GM21717 (cell line): ENCODE results near the gene PCDHGB6.
"Not testable (repeated sequence)": the region's sequence is repeated elsewhere in the genome, so short reads cannot be mapped to it uniquely, and the experiment has no call there.

ENCODE experiments used
- ATAC-seq: cut with Tn5 transposase; IDR thresholded peaks from one replicate; pipeline ENCODE4 v1.9.1; 2021; ENCODE audit warnings: mild to moderate bottlenecking, moderate library complexity; ENCODE audit not compliant: unreplicated experiment

Gene PCDHGB6

GRCh38 chr5:141407790-141408505 lies at the start of gene PCDHGB6:
PCDHGB6 (plus strand) TSS chr5:141408021; CDS start chr5:141408203, 182 bp downstream.
- ATAC-seq = not testable (repeated sequence)

- ATAC-seq = peak; percentile 78
These were observed 47.9 kb upstream of the PCDHGB6 start, which contains the start of gene PCDHGB2 for GRCh38 chr5:141359790-141360426. PCDHGB2 (plus strand) TSS chr5:141359994; CDS start chr5:141360136, 142 bp downstream.

- ATAC-seq = no peak
These were observed 47.1 kb upstream of the PCDHGB6 start for GRCh38 chr5:141360685-141361084.

- ATAC-seq = no peak
These were observed 45.1 kb upstream of the PCDHGB6 start for GRCh38 chr5:141362719-141363118.

GRCh38 chr5:141363952-141364660 lies 43.7 kb upstream of the PCDHGB6 start, which contains the start of gene PCDHGA5:
PCDHGA5 (plus strand) TSS chr5:141364162; CDS start chr5:141364331, 169 bp downstream.
- ATAC-seq = no peak

GRCh38 chr5:141366016-141366896 lies 41.6 kb upstream of the PCDHGB6 start:
- ATAC-seq = no peak

- ATAC-seq = peak; percentile 73
These were observed 37.6 kb upstream of the PCDHGB6 start, which contains the start of gene PCDHGB3 for GRCh38 chr5:141369994-141370848. PCDHGB3 (plus strand) TSS chr5:141370242; CDS start chr5:141370395, 153 bp downstream.

GRCh38 chr5:141371572-141372475 lies 36.0 kb upstream of the PCDHGB6 start:
- ATAC-seq = no peak

- ATAC-seq = no peak
These were observed 34.0 kb upstream of the PCDHGB6 start, which contains the start of gene PCDHGA6 for GRCh38 chr5:141373673-141374317. PCDHGA6 (plus strand) TSS chr5:141373891; CDS start chr5:141374084, 193 bp downstream.

GRCh38 chr5:141374627-141375026 lies 33.2 kb upstream of the PCDHGB6 start:
- no peak for ATAC-seq

GRCh38 chr5:141375444-141376155 lies 32.2 kb upstream of the PCDHGB6 start:
- not testable (repeated sequence) for ATAC-seq

- no peak for ATAC-seq
These were observed 25.1 kb upstream of the PCDHGB6 start, which contains the start of gene PCDHGA7 for GRCh38 chr5:141382469-141383294. PCDHGA7 (plus strand) TSS chr5:141382742; CDS start chr5:141382900, 158 bp downstream.

- no peak for ATAC-seq
These were observed 24.5 kb upstream of the PCDHGB6 start for GRCh38 chr5:141383345-141383744.

- no peak for ATAC-seq
These were observed 23.2 kb upstream of the PCDHGB6 start for GRCh38 chr5:141384471-141385267.

- ATAC-seq = peak; percentile 91
These were observed 20.1 kb upstream of the PCDHGB6 start, which contains the start of gene PCDHGB4 for GRCh38 chr5:141387557-141388311. PCDHGB4 (plus strand) TSS chr5:141387698; CDS start chr5:141387885, 187 bp downstream.
